ENCODE measurements around the gene MRGPRX3. TPM values are rescaled to one million over a fixed set of nuclear protein-coding genes. Genes with fewer than 3 reads are reported as not detected.
"Not testable (repeated sequence)": the region's sequence is repeated elsewhere in the genome, so short reads cannot be mapped to it uniquely, and the experiment has no call there.

Gene MRGPRX3
- under 1 TPM in 1 of 3 donors, not detected in 2; 0.13 TPM for polyA plus RNA-seq (ENCODE audit: insufficient read length in 3 of 3)
- long read RNA-seq, donor 1 = 0 reads
- long read RNA-seq, donor 2 = 0 reads
- long read RNA-seq, donor 3 = 0 reads
- long read RNA-seq, donor 4 = 0 reads
- long read RNA-seq, donor 5 = 0 reads
- long read RNA-seq, donor 6 = 0 reads
- long read RNA-seq, donor 7 = 0 reads
- long read RNA-seq, donor 8 = 0 reads
- long read RNA-seq, donor 9 = 0 reads
- long read RNA-seq, donor 10 = 0 reads
- long read RNA-seq, donor 11 = 0 reads
- long read RNA-seq, donor 12 = 0 reads
- long read RNA-seq, donor 13 = 0 reads
- long read RNA-seq, donor 14 = 0 reads
- long read RNA-seq, donor 15 = 0 reads
- long read RNA-seq, donor 16 = 0 reads

GRCh38 chr11:18132341-18132740 is at the start of gene MRGPRX3:
TSS of gene MRGPRX3 (plus strand) at chr11:18132571. CDS start at chr11:18137203, 4,632 bp downstream.
- no peak for DNase-seq

DNA sequence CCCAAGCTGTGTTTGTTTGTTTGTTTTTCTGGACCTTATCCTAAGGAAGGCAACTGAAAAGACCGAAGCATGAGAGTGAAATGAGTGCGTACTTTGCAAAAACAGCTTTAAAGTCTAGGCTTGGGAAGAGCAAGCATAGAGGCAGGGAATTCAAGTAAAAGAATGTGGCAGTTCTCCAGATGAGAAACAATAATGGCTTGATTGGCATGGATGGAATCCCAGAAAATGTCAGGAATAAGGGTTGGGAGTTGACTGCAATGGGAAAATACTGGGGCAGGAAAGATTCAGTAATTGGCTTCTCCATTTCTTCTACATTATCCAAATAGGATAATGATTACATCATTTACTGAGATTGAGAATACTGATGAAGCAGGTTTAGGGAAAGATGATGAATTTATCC is 44.0 kb upstream of the MRGPRX3 start:
- no peak for DNase-seq

DNA sequence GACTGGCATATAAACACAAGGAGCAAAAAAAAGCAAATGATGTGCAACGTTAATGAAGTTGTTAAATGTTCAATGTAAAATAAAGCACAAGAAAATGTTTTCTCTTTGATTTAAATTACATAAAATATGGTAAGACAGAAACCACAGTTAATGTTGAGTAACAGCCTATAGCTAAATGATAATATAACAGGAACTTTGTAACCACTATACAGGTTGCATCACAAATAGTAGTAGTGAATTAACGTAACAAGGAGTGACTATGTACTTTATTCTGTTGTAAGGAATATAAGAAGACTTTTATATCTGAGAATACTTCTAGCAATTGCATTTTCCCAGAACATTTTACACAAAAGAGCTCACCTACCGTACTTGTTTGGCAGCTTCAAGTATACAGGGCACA is 43.4 kb upstream of the MRGPRX3 start:
- DNase-seq = no peak

GRCh38 chr11:18091731-18092130 is 40.6 kb upstream of the MRGPRX3 start:
- DNase-seq = no peak

GRCh38 chr11:18093959-18094358 is 38.4 kb upstream of the MRGPRX3 start:
- no peak for DNase-seq

DNA sequence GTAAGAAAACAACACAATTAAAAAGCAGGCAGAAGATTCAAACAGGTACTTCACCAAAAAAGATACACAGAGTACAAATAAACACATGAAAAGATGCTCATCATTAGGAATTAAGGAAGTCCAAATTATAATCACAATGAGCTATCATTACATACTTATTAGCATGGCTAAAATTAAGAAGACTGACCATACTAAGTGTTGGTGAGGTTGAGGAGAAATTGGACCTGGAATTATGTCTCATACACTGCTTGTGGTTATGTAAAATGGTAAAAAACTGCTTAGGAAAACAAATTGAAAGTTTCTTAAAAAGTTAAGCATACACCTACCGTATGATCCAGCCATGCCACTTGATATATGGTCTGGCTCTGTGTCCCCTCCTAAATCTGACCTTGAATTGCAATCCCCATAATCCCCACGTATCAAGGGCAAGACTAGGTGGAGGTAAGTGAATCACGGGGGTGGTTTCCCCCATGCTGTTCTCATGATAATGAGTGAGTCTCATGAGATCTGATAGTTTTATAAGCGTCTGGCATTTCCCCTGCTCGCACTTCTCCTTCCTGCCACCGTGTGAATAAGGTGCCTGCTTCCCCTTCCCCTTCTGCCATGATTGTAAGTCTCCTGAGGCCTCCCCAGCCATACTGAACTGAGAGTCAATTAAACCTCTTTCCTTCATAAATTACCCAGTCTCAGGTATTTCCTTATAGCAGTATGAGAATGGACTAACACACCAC is 31.3 kb upstream of the MRGPRX3 start:
- DNase-seq = no peak

DNA sequence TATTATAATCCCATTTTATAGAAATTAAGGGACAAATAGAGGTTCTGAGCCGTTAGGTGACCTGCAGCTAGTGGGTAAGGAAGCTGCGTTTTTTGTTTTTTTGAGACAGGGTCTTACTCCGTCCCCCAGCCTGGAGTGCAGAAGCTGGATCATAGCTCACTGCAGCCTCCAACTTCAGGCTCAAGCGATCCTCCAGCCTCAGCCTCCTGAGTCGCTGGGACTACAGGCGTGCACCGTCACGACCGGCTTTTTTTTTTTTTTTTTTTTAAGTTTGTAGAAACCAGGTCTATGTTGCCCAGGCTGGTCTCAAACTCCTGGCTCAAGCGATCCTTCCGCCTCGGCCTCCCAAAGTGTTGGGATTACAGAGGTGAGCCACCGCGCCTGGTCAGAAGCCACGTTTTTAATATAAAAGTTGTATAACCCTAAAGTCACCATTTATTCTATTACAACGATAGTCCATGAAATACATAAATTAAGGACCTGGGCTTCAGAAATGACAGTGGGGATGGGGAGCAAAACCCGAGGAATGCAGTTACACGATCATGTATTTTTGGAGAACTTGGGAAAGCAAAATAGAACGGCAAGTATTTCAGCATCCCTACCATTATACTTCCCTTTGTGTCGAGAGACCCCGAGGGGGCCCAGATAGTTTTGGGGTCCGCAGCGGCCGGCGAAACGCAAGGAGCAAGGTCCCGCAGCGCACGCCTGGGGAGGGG is 27.1 kb upstream of the MRGPRX3 start:
- DNase-seq = no peak

DNA sequence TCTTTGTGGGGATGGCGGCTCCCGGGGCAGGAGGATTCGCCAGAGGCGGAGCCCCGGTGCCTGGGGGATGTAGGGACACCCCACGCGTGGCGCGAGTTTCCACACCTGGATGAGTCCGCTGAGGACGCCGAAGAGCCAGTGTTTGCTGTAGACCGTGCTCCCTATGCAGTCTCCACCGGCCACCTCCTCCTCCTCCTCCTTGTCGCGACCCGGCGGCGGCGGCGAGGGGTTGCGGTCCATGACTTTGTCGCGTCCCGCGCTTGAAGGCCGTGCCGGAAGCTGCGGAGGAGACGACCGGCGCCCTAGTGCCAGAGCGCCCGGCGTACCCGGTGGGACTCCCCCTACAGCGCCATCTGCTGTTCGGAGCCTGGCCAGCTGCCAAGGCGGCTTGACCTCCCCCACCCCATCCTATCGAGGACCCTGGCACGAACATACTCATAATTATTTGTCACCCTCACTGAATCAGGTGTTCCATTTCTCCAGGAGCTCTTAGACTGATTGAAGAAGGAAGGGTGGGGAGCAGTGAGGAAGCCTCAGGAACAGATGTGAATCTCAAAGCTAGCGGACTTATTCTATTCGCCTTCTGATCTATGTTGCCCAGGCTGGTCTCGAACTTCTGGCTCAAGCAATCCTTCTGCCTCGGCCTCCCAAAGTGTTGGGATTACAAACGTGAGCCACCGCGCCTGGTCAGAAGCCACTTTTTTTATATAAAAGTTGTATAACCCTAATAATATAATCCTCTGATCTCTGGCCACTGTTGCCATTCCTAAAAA is 26.4 kb upstream of the MRGPRX3 start, which contains the start of gene SAAL1:
SAAL1 (minus strand) TSS at position 281 of the 773 bp plus-strand sequence; CDS start at position 240, 41 bp downstream.
- peak; percentile 81 for DNase-seq

- no peak for DNase-seq
Measured at GRCh38 chr11:18106688-18107087, 25.7 kb upstream of the MRGPRX3 start.

DNA sequence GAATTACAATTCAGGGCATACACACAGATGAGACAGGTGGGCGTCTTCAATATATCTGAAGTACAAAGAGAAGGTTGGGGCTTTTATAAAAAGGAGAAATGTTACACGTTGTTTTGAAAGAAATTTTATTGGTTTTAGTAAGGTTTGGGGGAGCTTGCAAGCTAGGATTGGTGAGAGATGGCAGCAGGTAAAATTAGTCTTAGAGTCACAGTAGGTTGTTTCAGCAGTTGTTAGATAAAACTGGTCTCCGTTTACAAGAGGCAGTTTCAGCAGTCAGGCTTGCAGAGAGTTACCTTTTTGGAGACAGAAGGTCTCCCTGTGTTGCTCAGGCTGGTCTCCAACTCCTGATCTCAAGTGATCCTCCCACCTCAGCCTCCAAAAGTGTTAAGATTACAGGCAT is 24.1 kb upstream of the MRGPRX3 start:
- no peak for DNase-seq

DNA sequence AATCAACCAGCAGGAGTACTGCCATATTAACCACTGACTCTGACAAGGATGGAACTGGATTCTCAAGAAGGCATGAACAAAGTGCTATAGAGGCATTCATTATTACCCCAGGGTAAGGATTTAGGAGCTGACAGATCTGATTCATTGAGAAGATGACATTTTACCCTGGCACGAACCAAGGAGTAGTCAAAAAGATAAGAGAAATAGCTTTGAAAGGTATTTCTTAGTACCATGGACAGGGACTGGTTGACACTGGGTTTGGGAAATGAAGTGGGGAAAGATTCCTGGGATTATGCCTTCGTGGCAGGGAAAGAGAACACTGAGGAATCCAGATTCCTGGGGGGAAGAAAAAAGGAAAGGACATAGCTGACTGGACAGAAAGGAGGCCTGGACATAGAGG is 21.4 kb upstream of the MRGPRX3 start:
- no peak for DNase-seq

DNA sequence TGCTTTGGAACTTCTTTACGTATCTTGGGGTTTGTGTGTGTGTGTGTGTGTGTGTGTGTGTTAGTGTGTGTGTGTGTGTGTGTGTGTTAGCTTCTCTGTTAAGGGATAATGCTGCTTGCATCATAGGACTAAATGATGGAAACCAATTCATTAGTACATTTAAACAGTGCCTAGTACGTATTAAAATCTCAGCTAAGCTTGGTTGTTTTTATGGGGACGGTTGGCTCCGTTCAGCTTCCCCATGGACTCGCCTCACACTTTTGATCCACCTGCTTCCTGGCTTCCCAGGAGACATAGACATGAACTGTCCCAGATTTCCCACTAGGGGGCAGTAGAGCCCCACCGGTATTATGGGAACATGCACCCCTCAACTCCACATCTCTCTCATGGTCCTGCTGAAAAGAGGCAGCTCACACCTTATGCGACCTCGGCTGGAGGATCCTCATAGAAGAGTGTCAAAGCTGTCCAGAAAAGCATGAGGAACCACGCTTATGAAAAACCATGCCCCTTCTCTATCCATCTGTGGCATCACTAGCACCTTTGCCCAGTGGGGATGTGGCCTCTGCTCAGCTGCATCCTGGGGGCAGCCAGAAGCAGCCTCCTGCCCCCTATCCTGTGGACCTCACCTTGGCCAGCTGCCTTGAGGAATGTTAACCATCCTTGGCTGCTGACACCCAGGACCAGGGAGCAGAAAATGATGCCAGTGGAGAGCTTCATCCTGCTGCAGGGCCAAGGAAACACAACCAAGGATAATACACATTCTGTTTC is 16.8 kb upstream of the MRGPRX3 start:
- DNase-seq = peak; percentile 40

DNA sequence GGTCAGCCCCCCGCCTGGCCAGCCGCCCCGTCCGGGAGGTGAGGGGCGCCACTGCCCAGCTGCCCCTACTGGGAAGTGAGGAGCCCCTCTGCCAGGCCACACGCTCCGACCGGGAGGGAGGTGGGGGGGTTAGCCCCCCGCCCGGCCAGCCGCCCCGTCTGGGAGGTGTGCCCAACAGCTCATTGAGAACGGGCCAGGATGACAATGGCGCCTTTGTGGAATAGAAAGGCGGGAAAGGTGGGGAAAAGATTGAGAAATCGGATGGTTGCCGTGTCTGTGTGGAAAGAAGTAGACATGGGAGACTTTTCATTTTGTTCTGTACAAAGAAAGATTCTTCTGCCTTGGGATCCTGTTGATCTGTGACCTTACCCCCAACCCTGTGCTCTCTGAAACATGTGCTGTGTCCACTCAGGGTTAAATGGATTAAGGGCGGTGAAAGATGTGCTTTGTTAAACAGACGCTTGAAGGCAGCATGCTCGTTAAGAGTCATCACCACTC is 11.0 kb upstream of the MRGPRX3 start:
- DNase-seq = not testable (repeated sequence)

DNA sequence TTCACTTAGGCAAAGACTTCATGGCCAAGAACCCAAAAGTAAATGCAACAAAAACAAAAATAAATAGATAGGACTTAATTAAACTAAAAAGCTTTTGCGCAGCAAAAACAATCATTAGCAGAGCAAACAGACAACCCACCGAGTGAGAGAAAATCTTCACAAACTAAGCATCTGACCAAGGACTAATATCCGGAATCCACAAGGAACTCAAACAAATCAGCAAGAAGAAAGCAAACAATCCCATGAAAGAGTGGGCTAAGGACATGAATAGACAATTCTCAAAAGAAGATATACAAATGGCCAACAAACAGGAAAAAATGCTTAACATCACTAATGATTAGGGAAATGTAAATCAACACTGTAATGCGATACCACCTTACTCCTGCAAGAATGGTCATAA is 1.3 kb upstream of the MRGPRX3 start:
- not testable (repeated sequence) for DNase-seq

- no peak for DNase-seq
Measured at GRCh38 chr11:18135308-18135707, 2.9 kb downstream of the MRGPRX3 start.

GRCh38 chr11:18137186-18137800 is 4.9 kb downstream of the MRGPRX3 start:
- no peak for DNase-seq

DNA sequence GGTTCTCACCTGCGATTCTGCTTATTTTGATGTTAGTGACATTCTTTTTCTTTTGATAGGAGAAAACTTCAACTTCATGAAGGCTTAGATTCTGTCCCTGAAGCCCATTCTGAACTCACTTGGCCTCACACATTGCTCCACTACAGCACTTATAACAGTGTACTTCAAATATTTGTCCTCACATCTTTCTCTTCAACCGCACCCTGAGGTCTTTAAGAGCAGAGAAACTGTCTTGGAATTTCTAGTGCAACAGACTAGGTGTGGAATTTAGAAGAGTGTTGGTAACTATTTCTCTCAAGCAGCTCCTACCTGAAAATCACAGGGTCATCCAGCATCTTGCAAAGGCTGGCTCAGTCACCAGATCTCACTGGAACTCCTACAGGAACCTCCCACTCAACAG is 7.8 kb downstream of the MRGPRX3 start:
- DNase-seq = no peak

DNA sequence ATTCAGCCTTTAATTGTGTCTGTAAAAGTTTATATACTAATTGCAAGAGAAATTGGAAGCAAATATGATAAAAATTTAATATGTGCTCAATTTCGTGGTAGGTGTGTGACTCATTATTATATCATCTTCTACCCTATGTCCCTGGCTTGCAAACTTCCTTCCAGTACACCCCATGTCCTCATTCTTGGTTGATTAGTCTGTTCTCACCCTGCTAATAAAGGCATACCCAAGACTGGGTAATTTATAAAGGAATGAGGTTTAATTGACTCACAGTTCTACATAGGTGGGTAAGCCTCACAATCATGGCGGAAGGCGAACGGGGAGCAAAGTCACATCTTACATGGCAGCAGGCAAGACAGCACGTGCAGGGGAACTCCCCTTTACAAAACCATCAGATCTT is 11.9 kb downstream of the MRGPRX3 start:
- no peak for DNase-seq

DNA sequence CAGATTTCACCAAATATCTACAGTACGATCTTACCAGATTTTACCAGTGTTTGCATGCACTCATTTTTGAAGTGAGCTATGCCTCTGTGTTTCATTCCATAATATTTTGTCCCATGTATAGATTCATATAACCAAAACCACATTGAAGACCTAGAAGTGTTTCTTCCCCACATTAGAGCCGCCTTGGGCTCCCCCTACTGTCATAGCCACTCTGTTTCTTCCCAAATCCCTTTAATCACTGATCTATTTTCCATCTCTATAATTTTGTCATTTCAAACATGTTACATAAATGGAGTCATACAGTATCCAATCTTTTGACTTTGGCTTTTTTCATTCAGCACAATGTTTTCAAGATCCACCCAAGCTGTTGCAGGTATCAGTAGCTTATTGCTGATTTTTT is 12.7 kb downstream of the MRGPRX3 start:
- no peak for DNase-seq

DNA sequence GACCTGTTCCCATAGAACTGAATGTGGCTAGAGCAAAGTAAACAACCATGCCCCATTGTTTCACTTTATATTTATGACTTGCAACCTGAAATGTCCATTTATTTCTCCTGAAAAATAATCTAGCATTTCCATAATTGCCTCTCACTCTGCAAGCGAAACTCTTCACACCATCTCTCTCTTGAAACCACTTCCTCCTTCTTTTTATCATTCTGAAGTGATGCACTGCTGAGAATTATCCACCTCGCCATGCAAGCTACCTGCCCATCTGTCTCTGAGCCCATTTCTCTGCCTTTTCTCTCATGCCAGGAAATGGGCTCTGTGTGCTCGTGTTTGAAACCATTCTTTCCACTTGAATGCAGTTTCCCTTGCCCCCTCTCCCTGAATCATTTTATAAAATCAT is 13.5 kb downstream of the MRGPRX3 start:
- DNase-seq = no peak
